ENCODE data around the gene ZNF28. TPM values are rescaled to one million over a fixed set of nuclear protein-coding genes. Genes with fewer than 3 reads are reported as not detected.

Gene ZNF28
- total RNA-seq, 4 donors from 2014 or later, result 6.1 to 25.2 (median 11.1) TPM

- Histone ChIP-seq H3K27me3 (no peaks in the 10 kb centered on the region), H3K9me3 (no peaks in the 10 kb centered on the region), H3K36me3 (no peaks in the 10 kb centered on the region), H3K27ac (no peak overlapping the region), H3K4me3 (no peak overlapping the region), H3K4me1 (peaks cover 0 to 5% (median 0%) of the 10 kb centered on the region in 3 donors)
- 55 to 74% methylated on average over 4 of the region's 4 CpGs for WGBS, 2 donors (ENCODE audit: low coverage in 1 of 2)
- no peak for TF ChIP-seq EP300 (IDR thresholded peaks at IDR 0.05)
- TF ChIP-seq POLR2AphosphoS5 (IDR thresholded peaks at IDR 0.05), result no peak
- TF ChIP-seq CTCF (IDR thresholded peaks at IDR 0.05), result no peak
- TF ChIP-seq POLR2A (IDR thresholded peaks at IDR 0.05), result no peak
- ATAC-seq, result no peak
These were observed 71.7 kb downstream of the ZNF28 start for GRCh38 chr19:52749780-52750179.

GRCh38 chr19:52748336-52748950, 73.0 kb downstream of the ZNF28 start:
- no peak for TF ChIP-seq EP300 (IDR thresholded peaks at IDR 0.05)
- peak in 3 of 4 experiments; percentile 30 to 59 (median 57) for TF ChIP-seq CTCF (IDR thresholded peaks at IDR 0.05)
- TF ChIP-seq POLR2A (IDR thresholded peaks at IDR 0.05), result no peak
- Histone ChIP-seq H3K36me3 (no peaks in the 10 kb centered on the region), H3K4me1 (peaks cover 0 to 5% (median 0%) of the 10 kb centered on the region in 3 donors), H3K4me3 (no peak overlapping the region), H3K9me3 (no peaks in the 10 kb centered on the region), H3K27me3 (peaks cover under 1% of the 10 kb centered on the region), H3K27ac (no peak overlapping the region)
- WGBS, 2 donors (ENCODE audit: low coverage in 1 of 2), result 8 to 21% methylated on average over 7 to 8 of the region's 8 CpGs
- ATAC-seq, result peak; percentile 48

Other genes with a start within 250 kb of the ZNF28 start
- 10 to 100 TPM; 30.3 to 99.3 (median 49.4) TPM for gene ZNF83, start 183.3 kb downstream of the ZNF28 start, total RNA-seq
- 10 to 100 TPM in 2 of 4 donors, 1 to 10 TPM in 2; 4.8 to 14.6 (median 9.7) TPM for gene ZNF611, start 86.6 kb downstream of the ZNF28 start, total RNA-seq
- gene ZNF600, start 34.8 kb downstream of the ZNF28 start, total RNA-seq, result 10 to 100 TPM in 1 of 4 donors, 1 to 10 TPM in 3; 3.2 to 10.9 (median 6.6) TPM
- 10 to 100 TPM; 10.0 to 17.0 (median 13.2) TPM for gene ZNF468, start 36.0 kb upstream of the ZNF28 start, total RNA-seq
- 10 to 100 TPM in 2 of 4 donors, 1 to 10 TPM in 2; 8.4 to 16.2 (median 12.1) TPM for gene ZNF320, start 76.0 kb upstream of the ZNF28 start, total RNA-seq
- gene ZNF888, start 101.8 kb upstream of the ZNF28 start, total RNA-seq, result 1 to 10 TPM; 2.6 to 4.1 (median 3.0) TPM
- gene ZNF816, start 141.2 kb upstream of the ZNF28 start, total RNA-seq, result 1 to 10 TPM; 5.3 to 7.8 (median 6.8) TPM
- not detected for gene ERVV-1, start 192.3 kb upstream of the ZNF28 start, total RNA-seq
- not detected for gene ERVV-2, start 223.1 kb upstream of the ZNF28 start, total RNA-seq

Measured in gastroesophageal sphincter (tissue), 4 donors.